HepG2 (cell line): Measurements from ENCODE around the gene CTCF. TPM values are rescaled to one million over a fixed set of nuclear protein-coding genes. Genes with fewer than 3 reads are reported as not detected.
A peak's percentile ranks its signal among the peaks of the same experiment; 100 is the strongest.

Experiments
- AKAP8 ChIP-seq: sonication (generic); formaldehyde crosslinking; IDR thresholded peaks from 2 replicates; pipeline ENCODE4 v1.5.1; 2020; ENCODE audit warnings: mild to moderate bottlenecking, missing genetic modification reagents
- ARNT2 ChIP-seq: sonication (generic); formaldehyde crosslinking; IDR thresholded peaks from 2 replicates; pipeline ENCODE4 v1.8.0; 2022; ENCODE audit warnings: mild to moderate bottlenecking, low read depth, missing genetic modification reagents, moderate library complexity
- ATF1 ChIP-seq: IDR thresholded peaks from 2 replicates; pipeline ENCODE4 v1.6.1; 2016; ENCODE audit warnings: mild to moderate bottlenecking, control low read depth
- DPF2 ChIP-seq: sonication (generic); formaldehyde crosslinking; IDR thresholded peaks from 2 replicates; pipeline ENCODE4 v1.4.0; 2020; ENCODE audit warnings: mild to moderate bottlenecking, low read depth, missing genetic modification reagents, borderline replicate concordance
- EP300 ChIP-seq, 3 experiments: sonication (generic) in 1 of 3; formaldehyde crosslinking in 1 of 3; IDR thresholded peaks; 2 replicates each; pipeline versions ENCODE4 v1.5.1 to v1.6.1; 2011 to 2020; ENCODE audit warnings: low read depth in 2 of 3, low read length in 2 of 3, borderline replicate concordance in 1 of 3, improper control_type of control experiment in 1 of 3, mild to moderate bottlenecking in 1 of 3, missing genetic modification reagents in 1 of 3, moderate library complexity in 1 of 3
- FOXO4 ChIP-seq: sonication (generic); formaldehyde crosslinking; conservative IDR thresholded peaks from 2 replicates; pipeline ENCODE4 v1.8.1; 2023; ENCODE audit warnings: missing genetic modification reagents
- HOXA3 ChIP-seq: sonication (generic); formaldehyde crosslinking; IDR thresholded peaks from 2 replicates; pipeline ENCODE4 v1.5.0; 2020; ENCODE audit warnings: missing genetic modification reagents
- ISX ChIP-seq: sonication (generic); formaldehyde crosslinking; conservative IDR thresholded peaks from 2 replicates; pipeline ENCODE4 v1.5.0; 2020; ENCODE audit warnings: missing genetic modification reagents
- KDM2A ChIP-seq: sonication (generic); formaldehyde crosslinking; IDR thresholded peaks from 2 replicates; pipeline ENCODE4 v1.4.0; 2020; ENCODE audit warnings: low read depth, missing genetic modification reagents, borderline replicate concordance
- MZF1 ChIP-seq: sonication (generic); formaldehyde crosslinking; IDR thresholded peaks from 2 replicates; pipeline ENCODE4 v1.8.1; 2023; ENCODE audit warnings: mild to moderate bottlenecking, missing genetic modification reagents, borderline replicate concordance
- REXO4 ChIP-seq: sonication (generic); formaldehyde crosslinking; IDR thresholded peaks from 2 replicates; pipeline ENCODE4 v1.8.0; 2022; ENCODE audit warnings: missing genetic modification reagents, mild to moderate bottlenecking, borderline replicate concordance
- SETDB1 ChIP-seq: sonication (generic); formaldehyde crosslinking; IDR thresholded peaks from 2 replicates; pipeline ENCODE4 v1.5.1; 2020; ENCODE audit warnings: missing genetic modification reagents, mild to moderate bottlenecking, borderline replicate concordance
- SKI ChIP-seq: fragments of 450-650 bp; IDR thresholded peaks from one replicate; pipeline ENCODE4 v1.6.1; 2018; ENCODE audit warnings: mild to moderate bottlenecking; ENCODE audit not compliant: partially characterized antibody
- SP2 ChIP-seq: sonication (generic); formaldehyde crosslinking; IDR thresholded peaks from 2 replicates; pipeline ENCODE4 v1.5.1; 2020; ENCODE audit warnings: mild to moderate bottlenecking, missing genetic modification reagents
- TMF1 ChIP-seq: sonication (generic); formaldehyde crosslinking; IDR thresholded peaks from 2 replicates; pipeline ENCODE4 v1.8.1; 2022; ENCODE audit warnings: low read depth, missing genetic modification reagents
- TOE1 ChIP-seq: sonication (generic); formaldehyde crosslinking; IDR thresholded peaks from 2 replicates; pipeline ENCODE4 v1.4.0; 2020; ENCODE audit warnings: mild to moderate bottlenecking, missing genetic modification reagents
- ZBTB10 ChIP-seq: sonication (generic); formaldehyde crosslinking; IDR thresholded peaks from 2 replicates; pipeline ENCODE4 v1.4.0; 2020; ENCODE audit warnings: missing genetic modification reagents, borderline replicate concordance
- ZFP62 ChIP-seq: sonication (generic); formaldehyde crosslinking; IDR thresholded peaks from 2 replicates; pipeline ENCODE4 v1.4.0; 2020; ENCODE audit warnings: missing genetic modification reagents
- ZFP82 ChIP-seq: sonication (generic); formaldehyde crosslinking; IDR thresholded peaks from 2 replicates; pipeline ENCODE4 v1.5.1; 2020; ENCODE audit warnings: mild to moderate bottlenecking, missing genetic modification reagents, borderline replicate concordance
- ZNF224 ChIP-seq: sonication (generic); formaldehyde crosslinking; IDR thresholded peaks from 2 replicates; pipeline ENCODE4 v1.5.0; 2020; ENCODE audit warnings: mild to moderate bottlenecking, missing genetic modification reagents
- ZNF3 ChIP-seq: IDR thresholded peaks from 2 replicates; pipeline ENCODE4 v1.7.0; 2017; ENCODE audit warnings: inconsistent platforms
- ZNF383 ChIP-seq: sonication (generic); formaldehyde crosslinking; IDR thresholded peaks from 2 replicates; pipeline ENCODE4 v1.4.0; 2020; ENCODE audit warnings: missing genetic modification reagents, mild to moderate bottlenecking, borderline replicate concordance
- ZNF441 ChIP-seq: sonication (generic); formaldehyde crosslinking; IDR thresholded peaks from 2 replicates; pipeline ENCODE4 v1.7.0; 2021; ENCODE audit warnings: missing genetic modification reagents, borderline replicate concordance
- ZNF605 ChIP-seq: sonication (generic); formaldehyde crosslinking; IDR thresholded peaks from 2 replicates; pipeline ENCODE4 v1.8.0; 2022; ENCODE audit warnings: mild to moderate bottlenecking, missing genetic modification reagents
- ZNF773 ChIP-seq: sonication (generic); formaldehyde crosslinking; IDR thresholded peaks from 2 replicates; pipeline ENCODE4 v1.4.0; 2020; ENCODE audit warnings: missing genetic modification reagents, borderline replicate concordance
- ZNF879 ChIP-seq: sonication (generic); formaldehyde crosslinking; IDR thresholded peaks from 2 replicates; pipeline ENCODE4 v1.8.1; 2023; ENCODE audit warnings: missing genetic modification reagents
- ZZZ3 ChIP-seq: sonication (generic); formaldehyde crosslinking; IDR thresholded peaks from 2 replicates; pipeline ENCODE4 v1.4.0; 2020; ENCODE audit warnings: missing genetic modification reagents, mild to moderate bottlenecking, borderline replicate concordance
- polyA plus RNA-seq, 8 experiments: library from polyadenylated mRNA; depleted of rRNA in 3 of 8; stranded (reverse) in 7 of 8; unstranded in 1 of 8; fragments of >200 nt; fragmentation: Illumina TruSeq in 4 of 8; extraction: Trizol in 4 of 8; gene quantifications; 2 replicates each; pipeline versions ENCODE4 v1.2.1 to v1.2.3, GENCODE V29; 2011 to 2016; ENCODE audit warnings: low read depth in 4 of 8, missing spikeins in 1 of 8, mixed read lengths in 1 of 8; ENCODE audit not compliant: insufficient read depth in 1 of 8
- total RNA-seq, 5 experiments: library from RNA; depleted of rRNA; stranded (reverse); fragments of >200 nt; fragmentation: Illumina TruSeq; extraction: Trizol; gene quantifications; 2 replicates each; pipeline ENCODE4 v1.2.3, GENCODE V29; 2016; ENCODE audit warnings: low read depth in 1 of 5

CTCF gene
- total and polyA plus RNA-seq, 2 of the 13 experiments (the other 11 are each of a cell fraction or from before 2014, with no cell fraction given), result 19.5 to 37.5 TPM

GRCh38 chr16:67561824-67562525 is 351 bp upstream of the CTCF start (continued):
- no peak for TF ChIP-seq DPF2 (CRISPR knock-in tag)
- no peak for TF ChIP-seq ZNF3
- TF ChIP-seq FOXO4, result no peak
- TF ChIP-seq ZZZ3 (CRISPR knock-in tag), result no peak
- TF ChIP-seq ATF1 (CRISPR knock-in tag), result peak; percentile 51; the same call in 1 of the 2 replicates
- no peak; the same call in 1 of the 2 replicates for TF ChIP-seq REXO4 (CRISPR knock-in tag)
- TF ChIP-seq ZNF383, result no peak
- no peak for TF ChIP-seq ZFP62 (CRISPR knock-in tag)
- TF ChIP-seq SP2 (CRISPR knock-in tag), result no peak
- peak; percentile 99 for TF ChIP-seq HOXA3 (CRISPR knock-in tag)
- peak; percentile 82; the same call in 1 of the 2 replicates for TF ChIP-seq ZNF879 (CRISPR knock-in tag)
- TF ChIP-seq AKAP8 (CRISPR knock-in tag), result 0 out of 2 replicates have a peak, but pooled peaks have one; percentile 33
- TF ChIP-seq ISX (CRISPR knock-in tag), result no peak
- no peak for TF ChIP-seq ZNF224 (CRISPR knock-in tag)
- no peak; a peak in 2 of 4 replicates for TF ChIP-seq EP300 (IDR thresholded peaks at IDR 0.05; ENCODE audit: low read depth in 2 of 2, low read length in 2 of 2)
- TF ChIP-seq EP300 (CRISPR knock-in tag; IDR thresholded peaks at IDR 0.05; ENCODE audit: borderline replicate concordance), result no peak
- TF ChIP-seq KDM2A (CRISPR knock-in tag), result peak; percentile 71
- no peak for TF ChIP-seq SETDB1 (CRISPR knock-in tag)
- peak; percentile 66; the same call in 1 of the 2 replicates for TF ChIP-seq ZNF605 (CRISPR knock-in tag)
- TF ChIP-seq ZFP82 (CRISPR knock-in tag), result 0 out of 2 replicates have a peak, but pooled peaks have one; percentile 60
- no peak for TF ChIP-seq ZBTB10 (CRISPR knock-in tag)
- TF ChIP-seq ZNF441 (CRISPR knock-in tag), result peak; percentile 65; the same call in 1 of the 2 replicates
- TF ChIP-seq MZF1, result no peak; the same call in 1 of the 2 replicates
- TF ChIP-seq ARNT2 (CRISPR knock-in tag), result peak; percentile 92
- TF ChIP-seq TMF1 (CRISPR knock-in tag), result peak; percentile 98
- peak; percentile 69 for TF ChIP-seq SKI
- TF ChIP-seq ZNF773 (CRISPR knock-in tag), result no peak; the same call in 1 of the 2 replicates
- no peak for TF ChIP-seq TOE1 (CRISPR knock-in tag)
